ENCODE results near the gene TCEANC. TPM values are rescaled to one million over a fixed set of nuclear protein-coding genes. Genes with fewer than 3 reads are reported as not detected.
A peak's percentile ranks its signal among the peaks of the same experiment; 100 is the strongest.

TCEANC gene
- total RNA-seq, 1 donor = 6.2 TPM

GRCh38 chrX:13661735-13662288, 8.9 kb downstream of the TCEANC start:
- Histone ChIP-seq H3K27ac (ENCODE audit: low read depth, low read length) (peak overlapping the region; percentile 48), H2AFZ (ENCODE audit: low read length) (peak overlapping the region; percentile 16), H3K9me3 (ENCODE audit: low read depth, low read length) (no peaks in the 10 kb centered on the region), H3K4me2 (ENCODE audit: insufficient read depth, low read length) (peak overlapping the region; percentile 63), H3K4me3 (ENCODE audit: insufficient read depth, low read length) (peak overlapping the region; percentile 43), H3K4me1 (ENCODE audit: insufficient read depth, low read length) (peaks cover 29% of the 10 kb centered on the region), H4K20me1 (ENCODE audit: insufficient read depth, low read length) (no peaks in the 10 kb centered on the region), H3K27me3 (ENCODE audit: insufficient read depth, low read length) (no peaks in the 10 kb centered on the region), H3K79me2 (ENCODE audit: insufficient read depth, low read length) (no peaks in the 10 kb centered on the region), H3K36me3 (ENCODE audit: insufficient read depth, low read length) (no peaks in the 10 kb centered on the region)
- TF ChIP-seq CTCF (IDR thresholded peaks at IDR 0.05; ENCODE audit: extremely low read depth, low read depth, low read length) = no peak
- DNase-seq (ENCODE audit: insufficient read length, low spot score, missing footprints) = no peak

- peak; percentile 41 for DNase-seq (ENCODE audit: insufficient read length, low spot score, missing footprints)
- H3K9me3 ChIP-seq (ENCODE audit: low read depth, low read length) = no peaks in the 10 kb centered on the region
- no peaks in the 10 kb centered on the region for H3K27me3 ChIP-seq (ENCODE audit: insufficient read depth, low read length)
- peak overlapping the region; percentile 48 for H3K27ac ChIP-seq (ENCODE audit: low read depth, low read length)
- H3K79me2 ChIP-seq (ENCODE audit: insufficient read depth, low read length) = no peaks in the 10 kb centered on the region
- no peak for TF ChIP-seq CTCF (IDR thresholded peaks at IDR 0.05; ENCODE audit: extremely low read depth, low read depth, low read length)
- H4K20me1 ChIP-seq (ENCODE audit: insufficient read depth, low read length) = no peaks in the 10 kb centered on the region
- no peaks in the 10 kb centered on the region for H3K36me3 ChIP-seq (ENCODE audit: insufficient read depth, low read length)
- peak overlapping the region; percentile 43 for H3K4me3 ChIP-seq (ENCODE audit: insufficient read depth, low read length)
- peak overlapping the region; percentile 63 for H3K4me2 ChIP-seq (ENCODE audit: insufficient read depth, low read length)
- peaks cover 32% of the 10 kb centered on the region for H3K4me1 ChIP-seq (ENCODE audit: insufficient read depth, low read length)
- peak overlapping the region; percentile 16 for H2AFZ ChIP-seq (ENCODE audit: low read length)
Measured at GRCh38 chrX:13662355-13662791, 9.4 kb downstream of the TCEANC start.

GRCh38 chrX:13664020-13664419, 11.1 kb downstream of the TCEANC start:
- Histone ChIP-seq H3K4me3 (ENCODE audit: insufficient read depth, low read length) (no peak overlapping the region), H3K4me1 (ENCODE audit: insufficient read depth, low read length) (peaks cover 32% of the 10 kb centered on the region), H3K4me2 (ENCODE audit: insufficient read depth, low read length) (no peak overlapping the region), H3K9me3 (ENCODE audit: low read depth, low read length) (no peaks in the 10 kb centered on the region), H3K27ac (ENCODE audit: low read depth, low read length) (peak overlapping the region; percentile 47), H3K27me3 (ENCODE audit: insufficient read depth, low read length) (no peaks in the 10 kb centered on the region), H3K79me2 (ENCODE audit: insufficient read depth, low read length) (no peaks in the 10 kb centered on the region), H4K20me1 (ENCODE audit: insufficient read depth, low read length) (no peaks in the 10 kb centered on the region), H3K36me3 (ENCODE audit: insufficient read depth, low read length) (no peaks in the 10 kb centered on the region), H2AFZ (ENCODE audit: low read length) (no peak overlapping the region)
- no peak for DNase-seq (ENCODE audit: insufficient read length, low spot score, missing footprints)
- TF ChIP-seq CTCF (IDR thresholded peaks at IDR 0.05; ENCODE audit: extremely low read depth, low read depth, low read length) = no peak

GRCh38 chrX:13666836-13667235, 13.9 kb downstream of the TCEANC start:
- Histone ChIP-seq H3K9me3 (ENCODE audit: low read depth, low read length) (no peaks in the 10 kb centered on the region), H3K27ac (ENCODE audit: low read depth, low read length) (no peak overlapping the region), H3K36me3 (ENCODE audit: insufficient read depth, low read length) (no peaks in the 10 kb centered on the region), H4K20me1 (ENCODE audit: insufficient read depth, low read length) (no peaks in the 10 kb centered on the region), H3K4me2 (ENCODE audit: insufficient read depth, low read length) (no peak overlapping the region), H3K79me2 (ENCODE audit: insufficient read depth, low read length) (no peaks in the 10 kb centered on the region), H3K27me3 (ENCODE audit: insufficient read depth, low read length) (no peaks in the 10 kb centered on the region), H3K4me1 (ENCODE audit: insufficient read depth, low read length) (peaks cover 34% of the 10 kb centered on the region), H2AFZ (ENCODE audit: low read length) (no peak overlapping the region), H3K4me3 (ENCODE audit: insufficient read depth, low read length) (no peak overlapping the region)
- DNase-seq (ENCODE audit: insufficient read length, low spot score, missing footprints) = peak; percentile 1
- no peak for TF ChIP-seq CTCF (IDR thresholded peaks at IDR 0.05; ENCODE audit: extremely low read depth, low read depth, low read length)

All from osteoblast (primary cell).